SKM-1 treated with dmso at 0.1 percent for 144 hours (cell line): ENCODE data around the gene PHF12.
"Not testable (repeated sequence)": the region's sequence is repeated elsewhere in the genome, so short reads cannot be mapped to it uniquely, and the experiment has no call there.

Source experiments
- DNase-seq: peaks from one replicate; lab custom pipeline; 2025; ENCODE audit not compliant: unreplicated experiment; lab: John Stamatoyannopoulos, UW

The PHF12 gene

DNA sequence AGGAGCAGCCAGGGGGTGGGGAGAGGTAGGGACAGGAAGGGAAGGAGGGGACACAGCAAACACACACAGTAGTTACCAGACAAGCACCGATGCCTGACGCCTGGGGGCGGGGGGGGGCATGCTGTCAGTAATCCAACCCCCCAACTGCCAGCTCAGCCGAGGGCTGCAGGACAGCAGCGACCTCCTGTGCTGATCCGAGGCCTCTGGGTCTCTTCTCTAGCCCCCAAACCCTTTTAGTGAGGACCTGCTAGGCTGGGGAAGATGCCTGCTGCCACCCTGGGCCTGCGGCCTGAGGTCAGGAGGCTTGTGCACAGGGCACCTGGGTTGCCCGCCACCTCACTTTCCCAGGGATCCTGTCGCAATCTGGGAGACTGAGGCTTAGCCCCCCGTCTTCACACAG, 65.4 kb downstream of the PHF12 start:
- DNase-seq: no peak

DNA sequence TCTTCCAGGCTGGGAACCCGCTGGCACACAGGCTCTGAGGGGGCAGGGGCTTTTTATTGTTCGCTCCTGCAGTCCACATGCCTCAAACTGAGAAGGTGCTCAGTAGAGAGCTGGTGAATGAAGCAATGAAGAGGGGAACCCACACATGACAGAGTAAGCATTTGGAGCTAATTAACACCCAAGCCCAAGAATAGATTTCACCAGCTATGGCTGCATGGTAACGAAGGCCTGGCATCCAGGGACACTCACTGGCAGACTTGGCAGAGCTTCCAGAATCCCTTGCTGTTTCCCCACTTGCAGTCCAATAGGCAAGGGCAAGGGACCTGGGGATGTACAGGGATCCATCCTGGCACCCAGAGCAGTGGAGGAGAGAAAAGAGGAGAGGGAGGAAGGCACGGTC, 66.0 kb downstream of the PHF12 start:
- no peak for DNase-seq

DNA sequence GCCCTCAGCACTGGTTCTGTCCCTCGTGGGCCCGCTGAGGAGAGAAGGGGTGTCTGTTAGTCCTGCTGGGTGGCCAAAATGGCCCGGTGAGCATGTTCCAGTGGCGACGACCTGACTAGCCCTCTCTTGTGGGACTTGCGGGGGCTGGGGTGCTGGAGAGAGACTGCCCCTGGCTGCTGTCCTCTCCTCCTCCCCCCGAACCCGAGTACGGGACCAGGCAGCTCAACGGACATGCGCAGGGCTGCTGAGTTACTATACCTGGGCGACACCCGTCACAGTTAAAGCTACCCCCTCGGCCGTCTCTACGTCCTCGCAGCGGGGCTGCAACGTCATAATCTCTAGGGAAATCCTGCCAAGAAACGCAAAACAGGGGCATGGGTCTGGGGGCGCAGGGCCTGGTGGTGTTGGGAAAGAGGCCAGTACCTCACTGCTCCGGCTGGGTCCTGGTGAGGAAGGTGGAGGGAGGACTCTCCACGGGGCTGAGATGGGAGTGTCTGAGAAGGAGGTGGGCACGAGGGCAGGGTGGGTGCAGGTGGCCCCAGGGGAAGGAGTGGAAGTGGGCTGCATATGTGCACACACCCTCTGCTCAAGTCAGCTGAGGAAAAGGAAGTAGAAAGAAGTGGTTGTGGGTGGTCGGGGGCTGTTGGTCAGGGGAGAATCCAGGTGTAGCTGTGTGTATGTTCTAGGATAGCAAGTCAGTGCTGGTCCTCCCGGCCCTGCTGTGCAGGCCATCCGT, 67.2 kb downstream of the PHF12 start:
- no peak for DNase-seq

DNA sequence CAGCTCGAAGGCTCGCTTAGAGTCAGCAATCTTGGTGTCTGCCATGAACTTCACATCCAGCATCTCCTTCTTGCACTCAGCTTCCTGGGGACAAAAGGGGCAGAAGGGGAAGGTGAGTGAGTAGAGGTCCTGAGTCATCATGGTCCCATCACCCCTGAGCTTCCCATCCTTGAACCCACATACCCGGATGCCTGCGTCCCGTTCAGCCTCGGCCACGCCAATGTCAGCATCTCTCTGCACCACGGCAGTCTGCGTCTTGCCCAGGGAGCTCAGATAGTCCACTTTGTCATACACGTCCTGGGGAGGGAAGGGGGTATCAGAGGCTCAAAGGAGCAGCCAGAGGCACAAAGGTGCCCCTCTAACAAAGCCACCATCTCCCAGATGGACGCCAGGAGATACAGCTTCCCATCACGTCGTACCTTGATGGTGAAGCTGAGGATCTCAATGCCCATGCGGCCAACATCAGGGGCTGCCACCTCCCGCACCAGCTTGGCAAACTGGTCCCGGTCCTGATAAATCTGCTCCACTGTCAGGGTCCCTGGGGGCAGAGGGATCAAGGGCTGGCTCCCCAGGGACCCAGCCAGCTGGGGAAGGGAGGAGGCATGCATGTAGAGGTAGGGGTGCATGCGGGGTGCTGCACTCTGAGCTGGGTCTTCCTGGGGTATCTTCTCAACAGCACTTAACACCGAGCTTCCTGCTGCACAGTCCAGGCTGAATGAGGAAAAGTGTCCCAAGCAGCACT, 69.0 kb downstream of the PHF12 start:
- no peak for DNase-seq

DNA sequence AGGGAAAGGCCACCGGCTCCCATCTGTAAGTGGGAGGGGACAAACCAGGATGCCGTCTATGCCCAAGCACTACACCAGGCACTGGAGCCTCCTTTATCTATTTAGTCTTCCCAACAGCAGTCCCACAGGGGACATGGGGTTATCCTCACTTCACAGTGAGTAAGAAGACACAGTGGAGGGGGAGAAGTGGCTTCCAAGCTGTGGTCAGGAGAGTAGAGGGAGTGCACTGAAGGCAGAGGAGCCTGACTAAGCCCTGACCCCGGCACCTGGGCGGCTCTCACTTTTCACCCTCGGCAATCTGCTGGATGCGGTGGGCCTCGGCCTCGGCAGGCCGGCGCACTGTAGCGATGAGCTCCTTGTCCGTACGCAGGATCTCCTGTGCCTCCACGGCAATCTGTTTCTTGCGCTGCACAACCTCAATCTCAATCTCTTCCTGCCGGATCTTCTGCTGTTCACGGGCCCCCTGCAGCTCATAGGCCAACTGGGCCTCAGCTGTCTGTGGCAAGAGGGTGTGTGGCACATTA, 69.7 kb downstream of the PHF12 start:
- DNase-seq: no peak

DNA sequence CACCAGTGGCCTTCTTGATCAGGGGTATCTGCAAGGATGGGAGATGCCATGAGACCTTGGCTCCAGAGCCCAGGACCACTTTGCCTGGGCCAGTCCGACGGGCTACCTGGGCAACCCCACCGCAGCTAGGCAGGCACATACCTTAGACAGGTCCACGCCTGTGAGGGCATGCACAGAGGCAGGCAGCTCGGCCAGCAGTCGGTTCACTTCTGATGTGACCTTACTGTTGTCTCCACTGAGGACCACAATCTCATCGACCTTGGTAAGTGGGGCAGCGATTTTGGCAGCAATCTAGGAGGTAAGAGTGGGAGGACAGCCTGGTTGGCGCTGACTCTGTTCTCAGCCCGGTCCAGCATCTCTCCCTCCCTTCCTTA, 70.8 kb downstream of the PHF12 start:
- no peak for DNase-seq

DNA sequence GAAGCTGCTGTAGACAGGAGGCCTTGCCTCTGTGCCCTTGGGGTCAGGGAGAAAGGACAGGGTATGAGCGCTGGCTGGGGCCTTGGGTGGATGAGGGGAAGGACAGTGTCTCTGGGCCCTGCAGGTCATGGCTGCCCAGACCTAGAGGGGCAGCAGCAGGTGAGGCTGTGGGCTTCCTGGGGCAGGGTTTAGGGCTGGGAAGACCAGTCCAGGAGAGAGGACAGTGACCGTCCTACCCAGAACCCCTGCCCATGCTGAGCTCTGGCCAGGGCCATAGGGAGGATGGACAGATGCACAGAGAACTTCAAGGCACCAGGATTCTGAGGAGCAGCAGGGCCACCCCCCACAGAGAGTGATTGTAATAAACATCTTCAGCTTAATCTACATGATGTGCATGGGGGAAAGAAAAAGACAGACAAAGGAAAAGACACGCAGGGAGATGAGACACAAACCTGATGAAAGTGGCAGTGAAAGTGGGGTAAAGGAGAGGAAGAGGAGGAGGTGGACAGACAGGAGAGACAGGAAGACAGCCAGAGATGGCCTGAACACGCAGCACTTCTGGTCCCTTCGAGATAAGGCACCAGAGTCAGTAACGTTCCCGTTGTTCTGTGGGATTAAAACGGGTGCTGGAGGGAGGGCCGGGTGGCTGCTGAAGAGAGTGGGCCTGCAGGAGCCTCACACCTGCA, 71.3 kb downstream of the PHF12 start:
- no peak for DNase-seq

DNA sequence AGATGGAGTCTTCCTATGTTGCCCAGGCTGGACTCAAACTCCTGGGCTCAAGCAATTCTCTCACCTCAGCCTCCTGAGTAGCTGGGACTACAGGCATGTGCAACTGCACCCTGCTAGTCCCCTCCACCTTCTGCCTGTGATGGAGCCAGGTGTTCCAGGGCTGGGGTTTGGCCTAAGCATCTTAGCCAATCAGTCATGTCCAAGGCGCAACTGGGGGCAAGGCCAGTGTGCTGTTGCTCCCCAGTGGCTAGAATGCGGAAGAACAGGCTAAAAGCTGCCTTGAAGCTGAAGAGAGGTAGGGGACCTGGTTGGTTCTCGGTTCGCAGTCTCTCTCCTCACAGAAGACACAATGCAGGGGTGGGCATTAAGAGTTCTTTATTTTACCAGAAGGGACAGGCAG, 72.3 kb downstream of the PHF12 start:
- DNase-seq: no peak

DNA sequence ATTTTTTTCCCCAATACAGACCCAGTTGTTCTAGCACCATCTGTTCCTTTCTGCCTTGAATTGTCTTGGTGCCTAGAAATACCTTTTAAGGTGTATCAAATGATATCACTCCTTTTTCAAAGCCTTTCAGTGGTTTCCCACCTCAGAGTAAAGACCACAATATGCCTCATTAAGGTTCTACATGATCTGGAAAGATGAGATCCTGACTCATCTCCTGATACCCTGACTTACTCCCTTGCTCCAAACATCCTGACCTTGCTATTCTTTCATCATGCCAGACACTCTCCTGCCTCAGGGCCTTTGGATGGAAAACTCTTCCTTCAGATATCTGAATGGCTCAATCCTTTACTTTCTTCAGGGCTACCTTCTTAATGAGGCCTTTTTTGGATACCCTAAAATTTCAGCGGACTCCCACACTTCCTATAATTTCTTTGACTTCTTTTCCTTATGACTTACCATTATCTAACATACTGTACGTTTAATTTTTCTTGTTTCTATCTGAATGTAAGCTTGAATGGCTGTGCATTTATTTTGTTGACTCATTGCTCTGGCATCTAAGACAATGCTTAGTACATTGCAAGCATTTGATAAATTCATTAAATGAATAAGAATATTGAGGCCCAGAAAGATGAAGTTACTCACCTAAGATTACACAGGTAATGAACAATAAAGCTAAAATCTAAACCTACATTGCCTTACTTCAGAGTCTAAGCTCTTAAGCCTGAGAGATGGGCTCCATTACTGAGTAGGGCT, 73.0 kb downstream of the PHF12 start:
- DNase-seq: no peak

DNA sequence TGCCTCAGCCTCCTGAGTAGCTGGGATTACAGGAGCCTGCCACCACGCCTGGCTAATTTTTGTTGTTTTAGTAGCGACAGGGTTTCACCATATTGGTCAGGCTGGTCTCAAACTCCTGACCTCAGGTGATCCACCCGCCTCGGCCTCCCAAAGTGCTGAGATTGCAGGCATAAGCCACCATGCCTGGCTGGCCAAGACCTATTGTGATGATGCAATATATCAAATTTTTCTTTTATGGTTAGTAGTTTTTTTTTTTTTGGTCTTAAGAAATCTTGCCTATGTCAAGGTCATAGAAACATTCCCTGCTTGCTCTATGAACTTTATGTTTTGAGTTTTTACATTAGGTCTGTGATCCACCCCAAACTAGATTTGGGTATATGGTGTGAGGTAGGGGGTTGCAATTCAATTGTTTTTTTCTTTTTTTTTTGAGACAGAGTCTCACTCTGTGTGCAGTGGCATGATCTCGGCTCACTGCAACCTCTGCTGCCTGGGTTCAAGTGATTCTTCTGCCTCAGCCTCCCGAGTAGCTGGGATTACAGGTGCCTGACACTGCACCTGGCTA, 74.1 kb downstream of the PHF12 start:
- DNase-seq: not testable (repeated sequence)

DNA sequence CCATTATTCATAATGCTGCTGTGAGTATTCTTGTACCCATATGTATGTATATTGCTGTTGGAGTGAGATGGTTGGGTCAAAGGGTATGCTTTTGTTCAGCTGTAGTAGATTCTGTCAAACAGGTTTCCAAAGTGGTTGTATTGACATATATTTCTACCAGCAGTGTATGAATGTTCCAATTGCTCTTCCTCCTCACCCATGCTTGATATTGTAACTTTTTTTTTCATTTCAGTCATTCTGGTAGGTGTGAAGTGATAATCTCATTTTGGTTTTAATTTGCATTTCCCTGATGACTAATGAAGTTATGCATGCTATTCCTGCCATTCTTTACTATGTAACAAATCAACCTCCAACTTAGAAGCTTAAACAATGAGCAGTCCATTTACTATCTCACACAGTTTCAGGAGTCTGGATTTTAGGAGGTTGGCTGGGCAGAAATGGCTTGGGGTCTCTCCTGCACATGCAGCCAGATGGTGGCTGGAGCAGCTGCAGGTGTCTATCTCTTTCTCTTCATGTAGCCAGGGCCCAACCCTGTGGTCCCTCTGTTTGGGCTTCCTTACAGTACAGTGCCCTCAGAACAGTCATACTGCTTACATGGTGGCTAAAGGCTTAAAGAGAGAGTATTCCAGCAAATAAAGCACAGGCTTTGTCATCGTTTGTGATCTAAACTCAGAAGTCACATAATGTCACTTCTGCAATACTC, 75.3 kb downstream of the PHF12 start:
- no peak for DNase-seq

DNA sequence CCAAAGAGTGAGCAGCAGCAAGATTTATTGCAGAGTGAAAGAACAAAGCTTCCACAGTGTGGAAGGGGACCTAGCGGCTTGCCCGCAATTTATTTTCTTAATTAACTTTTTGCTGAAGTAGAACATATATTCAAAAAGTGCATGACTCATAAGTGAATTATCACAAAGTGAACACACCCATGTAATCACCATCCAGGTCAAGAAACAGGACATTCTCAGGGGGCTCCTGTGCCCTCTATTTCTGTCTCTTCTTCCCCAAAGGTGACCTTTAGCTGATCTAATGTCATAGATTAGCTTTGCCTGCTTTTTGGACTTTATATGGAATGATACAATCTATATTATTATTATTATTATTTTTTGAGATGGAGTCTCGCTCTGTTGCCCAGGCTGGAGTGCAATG, 76.6 kb downstream of the PHF12 start:
- no peak for DNase-seq

DNA sequence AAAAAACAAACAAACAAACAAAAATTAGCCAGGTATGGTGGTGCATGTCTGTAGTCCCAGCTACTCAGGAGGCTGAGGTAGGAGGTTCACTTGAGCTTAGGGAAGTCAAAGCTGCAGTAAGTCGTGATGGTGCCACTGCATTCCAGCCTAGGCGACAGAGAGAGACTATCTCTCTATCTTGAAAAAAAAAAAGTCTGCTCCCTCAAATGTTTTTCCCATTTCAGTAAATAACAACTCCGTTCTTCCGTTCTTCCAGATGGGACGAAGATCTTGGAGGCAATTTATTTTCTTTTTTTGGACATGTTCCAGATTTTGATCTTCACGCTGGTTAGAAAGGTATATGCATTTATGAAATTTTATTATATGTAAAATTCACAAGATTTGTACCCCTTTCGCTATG, 77.5 kb downstream of the PHF12 start:
- no peak for DNase-seq

DNA sequence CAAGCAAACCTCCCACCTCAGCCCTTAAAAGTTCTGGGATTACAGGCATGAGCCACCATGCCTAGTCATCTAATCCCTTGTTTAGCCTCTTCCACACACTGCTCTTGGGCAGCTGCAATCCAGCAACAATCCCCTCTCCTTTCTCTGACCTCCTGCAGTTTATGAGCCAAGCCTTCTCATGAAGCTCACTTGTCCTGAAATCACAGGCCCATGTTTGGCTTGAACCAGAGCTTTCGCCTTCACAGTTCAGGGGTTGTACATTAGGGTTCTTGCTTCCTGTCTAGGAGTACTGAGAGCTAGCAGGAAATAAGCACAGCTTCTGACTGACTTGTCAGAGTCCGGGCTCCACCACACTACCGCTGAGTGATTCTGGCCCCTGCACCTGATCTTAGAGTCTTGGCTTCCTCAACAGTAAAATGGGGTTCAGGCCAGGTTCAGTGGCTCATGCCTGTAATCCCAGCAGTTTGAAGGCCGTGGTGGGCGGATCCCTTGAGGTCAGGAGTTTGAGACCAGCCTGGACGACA, 80.2 kb downstream of the PHF12 start:
- DNase-seq: no peak

DNA sequence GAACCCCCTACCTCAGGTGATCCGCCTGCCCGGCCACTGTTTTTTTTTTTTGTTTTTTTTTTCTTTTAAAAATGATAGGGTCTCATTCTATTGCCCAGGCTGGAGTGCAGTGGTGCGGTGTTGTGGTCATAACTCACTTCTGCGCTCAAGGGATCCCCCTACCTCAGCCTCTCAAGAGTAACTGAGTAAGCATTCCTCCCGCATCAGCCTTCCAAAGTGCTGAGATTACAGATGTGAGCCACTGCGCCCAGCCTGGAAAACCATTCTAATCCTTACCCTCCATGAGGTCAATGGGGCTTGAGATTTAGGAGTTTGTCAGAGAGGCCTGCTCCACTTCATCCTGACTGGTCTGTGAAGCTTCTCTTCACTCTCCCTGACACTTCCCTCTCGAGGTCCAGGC, 84.0 kb downstream of the PHF12 start:
- no peak for DNase-seq

DNA sequence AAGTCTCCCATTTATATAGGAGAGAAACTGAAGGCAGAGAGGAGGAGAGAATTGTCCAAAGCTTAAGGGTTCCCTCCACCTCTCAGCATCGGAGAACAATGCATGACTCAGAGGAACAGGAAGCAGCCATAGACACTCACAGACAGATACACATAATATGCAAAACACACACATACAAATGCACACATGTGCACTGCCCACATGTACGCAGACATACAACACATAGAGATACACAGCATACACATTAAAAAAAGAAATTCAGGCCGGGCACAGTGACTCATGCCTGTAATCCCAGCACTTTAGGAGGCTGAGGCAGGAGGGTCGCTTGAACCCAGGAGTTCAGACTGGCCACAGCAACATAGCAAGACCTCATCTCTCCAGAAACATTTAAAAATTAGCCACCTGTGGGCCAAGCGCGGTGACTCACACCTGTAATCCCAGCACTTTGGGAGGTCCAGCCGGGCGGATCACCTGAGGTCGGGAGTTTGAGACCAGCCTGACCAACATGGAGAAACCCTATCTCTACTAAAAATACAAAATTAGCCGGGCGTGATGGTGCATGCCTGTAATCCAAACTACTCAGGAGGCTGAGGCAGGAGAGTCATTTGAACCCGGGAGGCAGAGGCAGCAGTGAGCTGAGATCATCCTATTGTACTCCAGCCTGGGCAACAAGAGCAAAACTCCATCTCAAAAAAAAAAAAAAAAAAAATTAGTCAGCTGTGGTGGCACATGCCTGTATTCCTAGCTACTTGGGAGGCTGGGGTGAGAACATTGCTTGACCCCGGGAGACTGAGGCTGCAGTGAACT, 85.2 kb downstream of the PHF12 start:
- no peak for DNase-seq

DNA sequence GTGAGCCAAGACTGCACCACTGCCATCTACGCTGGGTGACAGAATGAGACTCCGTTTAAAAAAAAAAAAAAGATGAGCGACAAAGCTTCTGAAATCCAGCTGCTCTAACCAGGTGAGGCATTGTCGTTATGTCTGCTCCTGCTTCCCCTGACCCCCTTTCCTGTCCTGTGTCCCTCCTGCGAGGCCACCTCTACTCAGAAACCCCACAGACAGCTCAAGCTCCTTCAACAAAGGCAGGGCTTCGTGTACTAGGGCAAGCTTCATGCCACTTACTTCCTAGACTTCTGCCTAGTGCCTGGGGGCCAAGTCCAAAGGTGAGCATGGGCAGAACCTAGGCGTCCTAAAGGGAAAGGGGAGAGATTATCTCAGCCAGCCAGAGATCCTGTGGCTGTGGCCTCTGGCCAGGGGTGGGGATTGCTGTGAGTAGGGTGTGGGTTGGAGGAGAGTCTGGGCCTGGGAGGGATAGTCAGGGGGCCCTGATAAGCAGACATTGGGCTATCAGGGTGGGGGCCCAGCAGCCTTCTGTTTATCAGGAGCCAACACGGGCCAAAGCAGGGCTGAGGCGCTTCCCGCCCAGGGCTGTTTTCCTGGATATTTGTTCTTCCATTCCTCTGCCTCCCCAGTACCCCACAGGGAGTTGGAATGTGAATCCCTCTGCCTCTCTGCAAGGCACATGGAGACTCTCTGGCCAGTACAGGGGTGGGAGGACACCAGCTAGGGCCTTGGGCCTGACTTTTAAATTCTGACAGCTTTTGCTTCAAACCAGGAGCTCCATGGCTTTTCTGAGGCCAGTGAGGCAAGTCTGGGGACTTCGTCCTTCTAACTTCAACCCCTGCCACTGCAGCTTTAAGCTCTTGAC, 86.1 kb downstream of the PHF12 start:
- DNase-seq: no peak

DNA sequence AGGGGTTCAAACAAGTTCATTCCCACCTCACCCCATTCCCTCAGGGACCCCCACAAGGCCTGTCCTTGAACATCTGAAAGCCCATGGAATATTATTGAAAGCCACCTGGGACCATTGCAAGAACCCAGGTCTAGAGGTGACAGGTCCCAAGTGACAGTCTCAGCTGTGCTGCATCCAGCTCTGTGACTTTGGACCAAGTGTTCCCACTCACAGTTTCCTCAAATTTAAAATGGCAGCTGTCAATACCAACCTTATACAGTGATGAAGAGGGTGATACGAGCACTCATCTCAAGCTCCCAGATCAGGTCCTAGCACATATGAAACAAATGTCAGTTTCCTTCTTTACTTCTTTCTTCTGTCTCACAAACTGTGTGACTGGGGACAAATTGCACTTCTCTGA, 87.4 kb downstream of the PHF12 start:
- no peak for DNase-seq
